Right atrium auricular region (tissue), 2 donors: ENCODE data around the gene LIN28A. TPM values are rescaled to one million over a fixed set of nuclear protein-coding genes. Genes with fewer than 3 reads are reported as not detected.
A peak's percentile ranks its signal among the peaks of the same experiment; 100 is the strongest.

ENCODE experiments used
- DNase-seq: peaks from one replicate; pipeline ENCODE4 v3.0.0-alpha.2; 2019; ENCODE audit warnings: low spot score
- H3K27ac ChIP-seq, 2 donors: fragments of 200-600 bp; sonication (generic); 1 replicate in 1 of 2; 2 replicates in 1 of 2; pipeline ENCODE4 v1.5.1; 2016 to 2019
- H3K27me3 ChIP-seq, 2 donors: fragments of 200-600 bp; sonication (generic); one replicate each; pipeline versions ENCODE4 v1.5.1 to v1.6.0; 2017 to 2019
- H3K36me3 ChIP-seq: fragments of 200-600 bp; sonication (generic); one replicate; pipeline ENCODE4 v1.5.1; 2016
- H3K4me1 ChIP-seq, 2 donors: fragments of 200-600 bp; sonication (generic); one replicate each; pipeline versions ENCODE4 v1.5.1 to v1.6.0; 2017 to 2019
- H3K4me3 ChIP-seq, 2 donors: fragments of 200-600 bp; sonication (generic); 1 replicate in 1 of 2; 2 replicates in 1 of 2; pipeline ENCODE4 v1.5.1; 2017 to 2019; ENCODE audit warnings: mild to moderate bottlenecking in 1 of 2, moderate library complexity in 1 of 2
- H3K9me3 ChIP-seq, 2 donors: fragments of 200-600 bp; sonication (generic); one replicate each; pipeline ENCODE4 v1.5.1; 2019
- total RNA-seq, 2 donors: library from RNA; depleted of rRNA; stranded (reverse); fragments of >200 nt; gene quantifications; one replicate each; pipeline ENCODE4 v1.1.0, GENCODE V29; 2016
- TF ChIP-seq, protein P1 (sequence below), 2 donors: fragments of 200-600 bp; sonication (generic); IDR thresholded peaks; one replicate each; pipeline ENCODE4 v1.5.1; 2019; ENCODE audit warnings: antibody characterized with exemption in 2 of 2

The LIN28A gene, protein sequence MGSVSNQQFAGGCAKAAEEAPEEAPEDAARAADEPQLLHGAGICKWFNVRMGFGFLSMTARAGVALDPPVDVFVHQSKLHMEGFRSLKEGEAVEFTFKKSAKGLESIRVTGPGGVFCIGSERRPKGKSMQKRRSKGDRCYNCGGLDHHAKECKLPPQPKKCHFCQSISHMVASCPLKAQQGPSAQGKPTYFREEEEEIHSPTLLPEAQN
- total RNA-seq: not detected

DNA sequence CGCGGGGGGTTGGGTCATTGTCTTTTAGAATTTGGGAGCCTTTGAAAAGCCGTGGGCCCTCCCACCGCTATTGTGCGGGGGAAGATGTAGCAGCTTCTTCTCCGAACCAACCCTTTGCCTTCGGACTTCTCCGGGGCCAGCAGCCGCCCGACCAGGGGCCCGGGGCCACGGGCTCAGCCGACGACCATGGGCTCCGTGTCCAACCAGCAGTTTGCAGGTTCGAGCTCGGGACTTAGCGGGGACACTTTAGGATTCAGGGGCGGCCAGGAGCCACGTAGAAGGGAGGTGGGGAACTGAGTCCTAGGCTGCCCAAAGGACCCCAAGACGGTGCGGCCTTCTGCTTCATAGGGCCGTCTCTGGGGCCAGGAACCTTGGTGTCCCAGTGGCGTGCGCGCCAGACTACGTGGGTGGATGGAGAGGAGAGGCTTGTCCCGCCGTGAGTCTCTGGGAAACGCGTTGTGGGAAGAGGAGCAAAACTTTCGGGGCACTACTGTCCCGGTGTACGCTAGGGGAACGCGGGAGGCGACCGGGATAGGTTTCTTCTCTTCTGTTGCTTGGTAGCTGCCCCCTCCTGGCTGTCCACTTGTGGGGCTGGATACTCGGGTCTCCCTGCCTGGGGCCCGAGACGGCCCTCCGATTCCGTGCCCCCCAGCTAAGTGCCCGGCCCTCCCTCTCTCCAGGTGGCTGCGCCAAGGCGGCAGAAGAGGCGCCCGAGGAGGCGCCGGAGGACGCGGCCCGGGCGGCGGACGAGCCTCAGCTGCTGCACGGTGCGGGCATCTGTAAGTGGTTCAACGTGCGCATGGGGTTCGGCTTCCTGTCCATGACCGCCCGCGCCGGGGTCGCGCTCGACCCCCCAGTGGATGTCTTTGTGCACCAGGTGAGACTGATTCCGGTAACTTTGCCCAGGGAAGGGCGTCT is at the start of gene LIN28A:
Gene LIN28A, plus strand, starts transcription at position 112 of the 918 bp plus-strand sequence. Its CDS starts 75 bp downstream, at position 187.
- H3K4me3 ChIP-seq: no peak within 1 kb of the TSS
- H3K9me3 ChIP-seq: no peaks in the 10 kb centered on the region
- H3K36me3 ChIP-seq: no peaks in the 10 kb centered on the region
- H3K27me3 ChIP-seq: peaks cover 17 to 24% of the 10 kb centered on the region in 2 donors
- TF ChIP-seq, protein P1, sequence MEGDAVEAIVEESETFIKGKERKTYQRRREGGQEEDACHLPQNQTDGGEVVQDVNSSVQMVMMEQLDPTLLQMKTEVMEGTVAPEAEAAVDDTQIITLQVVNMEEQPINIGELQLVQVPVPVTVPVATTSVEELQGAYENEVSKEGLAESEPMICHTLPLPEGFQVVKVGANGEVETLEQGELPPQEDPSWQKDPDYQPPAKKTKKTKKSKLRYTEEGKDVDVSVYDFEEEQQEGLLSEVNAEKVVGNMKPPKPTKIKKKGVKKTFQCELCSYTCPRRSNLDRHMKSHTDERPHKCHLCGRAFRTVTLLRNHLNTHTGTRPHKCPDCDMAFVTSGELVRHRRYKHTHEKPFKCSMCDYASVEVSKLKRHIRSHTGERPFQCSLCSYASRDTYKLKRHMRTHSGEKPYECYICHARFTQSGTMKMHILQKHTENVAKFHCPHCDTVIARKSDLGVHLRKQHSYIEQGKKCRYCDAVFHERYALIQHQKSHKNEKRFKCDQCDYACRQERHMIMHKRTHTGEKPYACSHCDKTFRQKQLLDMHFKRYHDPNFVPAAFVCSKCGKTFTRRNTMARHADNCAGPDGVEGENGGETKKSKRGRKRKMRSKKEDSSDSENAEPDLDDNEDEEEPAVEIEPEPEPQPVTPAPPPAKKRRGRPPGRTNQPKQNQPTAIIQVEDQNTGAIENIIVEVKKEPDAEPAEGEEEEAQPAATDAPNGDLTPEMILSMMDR (IDR thresholded peaks at IDR 0.05): no peak
- DNase-seq: no peak
- no peak within 1 kb of the TSS for H3K27ac ChIP-seq
- H3K4me1 ChIP-seq: no peaks in the 10 kb centered on the region

DNA sequence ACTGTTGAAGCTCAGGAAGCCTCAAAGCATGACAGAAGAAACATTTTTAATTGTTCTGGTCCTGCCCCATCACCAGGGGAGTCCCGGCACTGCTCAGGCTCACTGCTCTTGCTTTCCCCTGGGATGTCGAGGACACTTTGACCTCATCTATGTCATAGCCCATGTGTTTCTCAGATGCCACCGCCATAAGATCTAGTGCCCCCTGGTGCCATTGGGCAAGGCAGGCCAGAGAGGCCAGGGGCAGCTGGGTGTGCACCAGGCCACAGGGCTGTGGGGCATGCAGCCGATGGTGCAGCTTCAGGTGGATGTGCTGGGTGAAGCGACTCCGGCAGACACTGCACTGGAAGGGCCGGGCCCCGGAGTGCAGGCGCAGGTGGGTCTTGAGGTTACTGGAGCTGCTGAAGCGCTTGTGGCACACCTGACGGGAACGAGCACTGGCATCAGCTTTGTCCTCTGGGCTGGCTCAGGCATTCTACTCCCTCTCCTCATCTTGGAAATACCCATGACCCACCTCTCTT is 49.0 kb upstream of the LIN28A start:
- TF ChIP-seq, protein P1 (IDR thresholded peaks at IDR 0.05): no peak
- no peak overlapping the region for H3K4me3 ChIP-seq
- H3K9me3 ChIP-seq: no peaks in the 10 kb centered on the region
- peaks cover 0 to 14% of the 10 kb centered on the region in 2 donors for H3K4me1 ChIP-seq
- no peak overlapping the region for H3K27ac ChIP-seq
- no peak for DNase-seq
- H3K36me3 ChIP-seq: no peaks in the 10 kb centered on the region
- H3K27me3 ChIP-seq: peaks cover 13 to 14% of the 10 kb centered on the region in 2 donors

DNA sequence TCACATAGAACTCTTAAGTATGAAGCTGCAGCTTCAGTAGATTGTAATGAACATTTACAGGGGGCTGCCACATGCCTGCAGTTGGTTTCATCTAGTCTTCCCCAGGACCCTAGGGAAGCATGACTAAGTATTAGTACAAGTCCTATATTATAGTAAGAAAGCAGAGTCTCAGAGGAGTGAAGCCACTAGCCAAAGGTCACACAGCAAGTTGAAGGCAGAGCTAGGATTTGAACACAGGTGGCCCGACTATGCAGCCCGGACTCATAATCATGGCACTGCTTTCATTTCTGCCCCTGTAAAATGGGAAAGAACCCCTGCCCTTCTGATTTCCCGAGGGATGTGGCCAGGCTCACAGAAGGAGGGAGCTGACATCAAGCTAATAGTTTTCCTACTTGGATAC is 48.3 kb upstream of the LIN28A start:
- Histone ChIP-seq H3K36me3 (no peaks in the 10 kb centered on the region), H3K27ac (no peak overlapping the region), H3K4me1 (peaks cover 0 to 14% of the 10 kb centered on the region in 2 donors), H3K9me3 (no peaks in the 10 kb centered on the region), H3K4me3 (no peak overlapping the region), H3K27me3 (peaks cover 13 to 14% of the 10 kb centered on the region in 2 donors)
- DNase-seq: no peak
- TF ChIP-seq, protein P1 (IDR thresholded peaks at IDR 0.05): no peak

DNA sequence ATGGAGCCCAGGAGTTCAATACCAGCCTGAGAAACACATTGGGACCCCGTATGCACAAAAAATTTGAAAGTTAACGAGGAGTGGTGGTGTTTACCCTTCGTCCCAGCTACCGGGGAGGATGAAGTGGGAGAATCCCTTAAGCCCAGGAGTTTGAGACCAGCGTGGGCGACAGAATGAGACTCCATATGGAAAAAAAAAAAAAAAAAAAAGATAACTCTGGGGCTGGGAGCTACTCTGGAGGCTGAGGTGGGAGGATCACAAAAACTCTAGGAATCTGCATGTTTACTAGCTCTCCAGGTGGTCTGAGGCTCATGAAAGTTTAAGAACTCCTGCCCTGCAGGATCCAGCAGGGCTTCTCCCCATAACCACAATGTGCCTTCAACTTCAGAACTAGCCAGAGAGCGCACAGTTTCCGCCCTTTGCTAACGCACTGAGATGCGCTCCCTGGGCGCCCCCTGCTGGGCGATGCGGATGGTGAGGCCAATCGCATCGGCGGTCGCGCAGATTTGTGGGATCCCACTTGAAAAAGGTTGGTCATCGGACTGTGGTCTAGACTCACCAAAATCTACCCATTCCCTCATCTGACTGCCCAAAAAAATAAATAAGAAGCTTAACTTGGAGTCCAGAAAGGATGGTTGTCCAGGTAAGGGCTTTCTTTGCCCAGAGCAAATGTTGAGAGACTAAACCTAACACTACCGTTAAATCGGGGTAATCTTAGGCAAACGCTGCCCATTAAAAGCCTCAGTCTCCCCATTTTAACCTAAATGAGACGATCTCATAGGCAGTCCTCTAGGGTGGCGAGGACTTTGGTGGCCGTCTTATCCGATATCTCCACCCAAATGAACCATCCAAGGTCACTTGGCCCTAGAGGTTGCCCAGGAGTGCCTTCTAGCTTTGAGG is 46.8 kb upstream of the LIN28A start:
- peak; percentile 76 for DNase-seq
- H3K27me3 ChIP-seq: peaks cover 13% of the 10 kb centered on the region in 2 donors

DNA sequence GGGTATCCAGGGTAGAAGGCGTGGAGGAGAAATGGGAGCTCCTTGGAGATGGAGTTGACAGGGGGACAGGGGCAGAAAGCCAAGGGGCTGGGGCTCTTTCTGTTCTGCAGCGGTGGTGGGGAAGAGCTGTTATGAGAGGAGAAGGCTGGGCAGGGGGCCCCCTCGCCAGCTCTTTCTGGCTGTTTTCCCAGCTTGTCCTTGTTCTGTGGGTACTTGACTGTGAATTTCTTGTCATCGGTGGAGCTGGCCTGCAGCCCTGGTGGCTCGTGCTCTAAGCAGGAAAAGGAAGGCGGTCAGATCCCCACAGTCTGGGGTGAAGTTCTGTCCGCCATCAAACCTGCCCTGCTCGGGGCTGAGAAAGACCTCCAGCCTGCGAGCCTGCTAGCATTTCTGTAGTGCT is 45.7 kb upstream of the LIN28A start:
- Histone ChIP-seq H3K4me3 (no peak overlapping the region), H3K27me3 (peaks cover 9 to 13% of the 10 kb centered on the region in 2 donors), H3K36me3 (no peaks in the 10 kb centered on the region), H3K4me1 (peaks cover 0 to 12% of the 10 kb centered on the region in 2 donors), H3K9me3 (no peaks in the 10 kb centered on the region), H3K27ac (no peak overlapping the region)
- TF ChIP-seq, protein P1 (IDR thresholded peaks at IDR 0.05): no peak
- no peak for DNase-seq

More for the DNA sequence above, 46.8 kb upstream of the LIN28A start:
- Histone ChIP-seq H3K4me3 (no peak overlapping the region), H3K27ac (no peak overlapping the region), H3K4me1 (peaks cover 0 to 14% of the 10 kb centered on the region in 2 donors), H3K9me3 (no peaks in the 10 kb centered on the region), H3K36me3 (no peaks in the 10 kb centered on the region)
- TF ChIP-seq, protein P1 (IDR thresholded peaks at IDR 0.05): peak; percentile 59 to 82
